Mammary epithelial cell (primary cell): ENCODE results near the gene KCNIP4.

ENCODE experiments used
- CTCF ChIP-seq, 2 donors: IDR thresholded peaks in 1 of 2; conservative IDR thresholded peaks in 1 of 2; 2 replicates each; pipeline ENCODE4 v1.5.1; 2011 to 2012; ENCODE audit warnings: inconsistent platforms in 2 of 2, low read length in 2 of 2, mild to moderate bottlenecking in 2 of 2, control low read depth in 1 of 2, low read depth in 1 of 2; ENCODE audit not compliant: insufficient read depth in 1 of 2; ENCODE audit errors: extremely low read depth in 1 of 2
- EZH2 ChIP-seq: IDR thresholded peaks from 2 replicates; pipeline ENCODE4 v1.6.1; 2012; ENCODE audit warnings: low read length, inconsistent platforms, borderline replicate concordance

- TF ChIP-seq CTCF (conservative IDR thresholded peaks at IDR 0.05 in 1 of 2, IDR thresholded peaks at IDR 0.05 in 1 of 2; ENCODE audit: extremely low read depth in 1 of 2, insufficient read depth in 1 of 2, low read depth in 1 of 2, low read length in 2 of 2) = no peak
- no peak for TF ChIP-seq EZH2
Measured at GRCh38 chr4:21018817-21019216, 929.8 kb downstream of the KCNIP4 start.
